Kidney capillary endothelial cell (primary cell): ENCODE data around the gene COBLL1.
A peak's percentile ranks its signal among the peaks of the same experiment; 100 is the strongest.
"Not testable (repeated sequence)": the region's sequence is repeated elsewhere in the genome, so short reads cannot be mapped to it uniquely, and the experiment has no call there.

Source experiments
- DNase-seq: peaks from one replicate; pipeline ENCODE4 v3.0.0-alpha.2; 2018; ENCODE audit warnings: low spot score

COBLL1 gene

GRCh38 chr2:164786787-164787186 lies 54.8 kb downstream of the COBLL1 start:
- no peak for DNase-seq

GRCh38 chr2:164785457-164785856 lies 56.2 kb downstream of the COBLL1 start:
- peak; percentile 47 for DNase-seq

GRCh38 chr2:164784376-164784775 lies 57.2 kb downstream of the COBLL1 start:
- DNase-seq: peak; percentile 71

- no peak for DNase-seq
These were observed 59.3 kb downstream of the COBLL1 start for GRCh38 chr2:164782323-164782722.

GRCh38 chr2:164781394-164781793 lies 60.2 kb downstream of the COBLL1 start:
- no peak for DNase-seq

- DNase-seq: no peak
These were observed 60.9 kb downstream of the COBLL1 start for GRCh38 chr2:164780611-164781178.

GRCh38 chr2:164779383-164780057 lies 62.1 kb downstream of the COBLL1 start:
- no peak for DNase-seq

GRCh38 chr2:164778723-164779122 lies 62.9 kb downstream of the COBLL1 start:
- no peak for DNase-seq

- DNase-seq: no peak
These were observed 63.7 kb downstream of the COBLL1 start for GRCh38 chr2:164777847-164778461.

- no peak for DNase-seq
These were observed 68.0 kb downstream of the COBLL1 start for GRCh38 chr2:164773635-164774034.

GRCh38 chr2:164773091-164773490 lies 68.5 kb downstream of the COBLL1 start:
- no peak for DNase-seq

GRCh38 chr2:164771897-164772296 lies 69.7 kb downstream of the COBLL1 start:
- DNase-seq: no peak

GRCh38 chr2:164770421-164770916 lies 71.2 kb downstream of the COBLL1 start:
- peak; percentile 50 for DNase-seq

- DNase-seq: no peak
These were observed 74.7 kb downstream of the COBLL1 start for GRCh38 chr2:164766954-164767320.

- DNase-seq: no peak
These were observed 75.2 kb downstream of the COBLL1 start for GRCh38 chr2:164766216-164766953.

- no peak for DNase-seq
These were observed 76.6 kb downstream of the COBLL1 start for GRCh38 chr2:164764996-164765395.

- DNase-seq: no peak
These were observed 77.1 kb downstream of the COBLL1 start for GRCh38 chr2:164764474-164764873.

- DNase-seq: no peak
These were observed 78.2 kb downstream of the COBLL1 start for GRCh38 chr2:164763431-164763830.

GRCh38 chr2:164761737-164762460 lies 79.7 kb downstream of the COBLL1 start:
- DNase-seq: no peak

GRCh38 chr2:164761201-164761600 lies 80.4 kb downstream of the COBLL1 start:
- not testable (repeated sequence) for DNase-seq

GRCh38 chr2:164760179-164760578 lies 81.4 kb downstream of the COBLL1 start:
- DNase-seq: no peak
